DND-41 (cell line): Measurements from ENCODE around the gene BICRAL.

Experiments used
- EZH2 ChIP-seq: IDR thresholded peaks from 3 replicates; pipeline ENCODE4 v1.6.1; 2012; ENCODE audit warnings: borderline replicate concordance, low read depth, mild to moderate bottlenecking, moderate library complexity, low read length, inconsistent platforms; ENCODE audit not compliant: severe bottlenecking
- TF ChIP-seq, protein P1 (sequence below): IDR thresholded peaks from 2 replicates; pipeline ENCODE4 v1.5.1; 2012; ENCODE audit warnings: borderline replicate concordance, low read length, moderate library complexity, mild to moderate bottlenecking; ENCODE audit not compliant: poor library complexity, severe bottlenecking; ENCODE audit errors: extremely low read depth

DNA sequence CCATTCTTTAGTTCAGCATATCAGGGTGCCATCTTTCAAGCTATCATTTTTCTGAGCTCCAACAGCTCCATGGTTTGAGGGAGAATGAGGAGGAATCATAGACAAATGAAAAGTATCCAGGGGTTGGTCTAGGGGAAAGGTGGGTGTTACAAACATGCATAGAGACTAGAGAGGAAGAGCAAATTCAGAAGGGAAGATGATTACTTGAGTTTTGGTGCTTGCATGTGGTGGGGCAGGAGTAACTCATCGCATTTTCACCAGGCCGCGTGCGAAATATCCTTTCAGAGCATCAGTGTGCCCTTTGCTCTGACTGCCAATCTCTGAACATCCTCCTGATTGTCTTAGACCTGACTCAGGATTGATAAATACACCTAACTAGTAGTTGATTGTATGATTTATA is 7.7 kb upstream of the BICRAL start:
- TF ChIP-seq, protein P1, sequence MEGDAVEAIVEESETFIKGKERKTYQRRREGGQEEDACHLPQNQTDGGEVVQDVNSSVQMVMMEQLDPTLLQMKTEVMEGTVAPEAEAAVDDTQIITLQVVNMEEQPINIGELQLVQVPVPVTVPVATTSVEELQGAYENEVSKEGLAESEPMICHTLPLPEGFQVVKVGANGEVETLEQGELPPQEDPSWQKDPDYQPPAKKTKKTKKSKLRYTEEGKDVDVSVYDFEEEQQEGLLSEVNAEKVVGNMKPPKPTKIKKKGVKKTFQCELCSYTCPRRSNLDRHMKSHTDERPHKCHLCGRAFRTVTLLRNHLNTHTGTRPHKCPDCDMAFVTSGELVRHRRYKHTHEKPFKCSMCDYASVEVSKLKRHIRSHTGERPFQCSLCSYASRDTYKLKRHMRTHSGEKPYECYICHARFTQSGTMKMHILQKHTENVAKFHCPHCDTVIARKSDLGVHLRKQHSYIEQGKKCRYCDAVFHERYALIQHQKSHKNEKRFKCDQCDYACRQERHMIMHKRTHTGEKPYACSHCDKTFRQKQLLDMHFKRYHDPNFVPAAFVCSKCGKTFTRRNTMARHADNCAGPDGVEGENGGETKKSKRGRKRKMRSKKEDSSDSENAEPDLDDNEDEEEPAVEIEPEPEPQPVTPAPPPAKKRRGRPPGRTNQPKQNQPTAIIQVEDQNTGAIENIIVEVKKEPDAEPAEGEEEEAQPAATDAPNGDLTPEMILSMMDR: no peak
- TF ChIP-seq EZH2: no peak
